Ascending aorta (tissue), 2 donors: ENCODE measurements around the gene TRIM62. TPM values are rescaled to one million over a fixed set of nuclear protein-coding genes. Genes with fewer than 3 reads are reported as not detected.

Experiments used
- DNase-seq, 2 donors: peaks; one replicate each; pipeline ENCODE4 v3.0.0-alpha.2; 2019; ENCODE audit warnings: low spot score in 2 of 2
- H3K27ac ChIP-seq, 2 donors: fragments of 200-600 bp; sonication (generic); one replicate each; pipeline ENCODE4 v1.5.1; 2016 to 2017; ENCODE audit warnings: mild to moderate bottlenecking in 1 of 2
- H3K27me3 ChIP-seq: fragments of 200-600 bp; sonication (generic); one replicate; pipeline ENCODE4 v1.5.1; 2017
- H3K36me3 ChIP-seq, 2 donors: fragments of 200-600 bp; sonication (generic); one replicate each; pipeline ENCODE4 v1.5.1; 2016
- H3K4me1 ChIP-seq, 2 donors: fragments of 200-600 bp; sonication (generic); one replicate each; pipeline ENCODE4 v1.5.1; 2016 to 2017; ENCODE audit warnings: mild to moderate bottlenecking in 1 of 2
- H3K4me3 ChIP-seq, 2 donors: fragments of 200-600 bp; sonication (generic); one replicate each; pipeline ENCODE4 v1.5.1; 2016 to 2017; ENCODE audit warnings: mild to moderate bottlenecking in 1 of 2
- H3K9me3 ChIP-seq, 2 donors: fragments of 200-600 bp; sonication (generic); one replicate each; pipeline ENCODE4 v1.5.1; 2016
- CTCF ChIP-seq, 3 experiments: fragments of 200-600 bp in 2 of 3; fragments of 450-650 bp in 1 of 3; sonication (generic) in 2 of 3; IDR thresholded peaks; one replicate each; pipeline ENCODE4 v1.5.1; 2016 to 2019; ENCODE audit warnings: antibody characterized with exemption in 3 of 3, mild to moderate bottlenecking in 1 of 3, moderate library complexity in 1 of 3
- intact Hi-C: fragments of 100-400 bp; cut with DNase I; formaldehyde crosslinking; loops from one replicate; pipeline ENCODE4 v1.15.1; 2023
- total RNA-seq: library from RNA; depleted of rRNA; stranded (reverse); fragments of >200 nt; gene quantifications from one replicate; pipeline ENCODE4 v1.1.0, GENCODE V29; 2016

TRIM62 gene
- total RNA-seq, 1 donor from 2014 or later = 18.1 TPM

- Histone ChIP-seq H3K36me3 (no peaks in the 10 kb centered on the region), H3K4me1 (peaks cover 0 to 10% of the 10 kb centered on the region in 2 donors), H3K4me3 (no peak overlapping the region), H3K9me3 (no peaks in the 10 kb centered on the region), H3K27me3 (no peaks in the 10 kb centered on the region), H3K27ac (no peak overlapping the region)
- no peak for TF ChIP-seq CTCF (IDR thresholded peaks at IDR 0.05)
- DNase-seq = peak in 1 of 2 donors; percentile 53
- intact Hi-C loops = no loop called here
These were observed 5.4 kb downstream of the TRIM62 start for GRCh38 chr1:33176362-33176850.

GRCh38 chr1:33175865-33176264, 6.0 kb downstream of the TRIM62 start:
- DNase-seq = peak in 1 of 2 donors; percentile 39
- Histone ChIP-seq H3K27ac (no peak overlapping the region), H3K36me3 (no peaks in the 10 kb centered on the region), H3K27me3 (no peaks in the 10 kb centered on the region), H3K9me3 (no peaks in the 10 kb centered on the region), H3K4me3 (no peak overlapping the region), H3K4me1 (peaks cover 0 to 7% of the 10 kb centered on the region in 2 donors)
- intact Hi-C loops = no loop called here
- TF ChIP-seq CTCF (IDR thresholded peaks at IDR 0.05) = no peak

- intact Hi-C loops = no loop called here
- no peaks in the 10 kb centered on the region for H3K27me3 ChIP-seq
These were observed 8.8 kb downstream of the TRIM62 start for GRCh38 chr1:33173091-33173490.

GRCh38 chr1:33171977-33172813, 9.6 kb downstream of the TRIM62 start:
- DNase-seq = no peak
- intact Hi-C loops = no loop called here
- H3K4me3 ChIP-seq = no peak overlapping the region
- no peaks in the 10 kb centered on the region for H3K9me3 ChIP-seq
- H3K27ac ChIP-seq = no peak overlapping the region
- no peaks in the 10 kb centered on the region for H3K27me3 ChIP-seq
- peaks cover 3 to 9% of the 10 kb centered on the region in 2 donors for H3K36me3 ChIP-seq
- H3K4me1 ChIP-seq = no peaks in the 10 kb centered on the region
- no peak for TF ChIP-seq CTCF (IDR thresholded peaks at IDR 0.05)

More at GRCh38 chr1:33173091-33173490, 8.8 kb downstream of the TRIM62 start:
- no peaks in the 10 kb centered on the region for H3K9me3 ChIP-seq
- H3K4me1 ChIP-seq = no peaks in the 10 kb centered on the region
- TF ChIP-seq CTCF (IDR thresholded peaks at IDR 0.05) = no peak
- peaks cover 0 to 7% of the 10 kb centered on the region in 2 donors for H3K36me3 ChIP-seq
- no peak overlapping the region for H3K27ac ChIP-seq
- no peak for DNase-seq
- H3K4me3 ChIP-seq = no peak overlapping the region

GRCh38 chr1:33170351-33171274, 11.2 kb downstream of the TRIM62 start:
- intact Hi-C loops = no loop called here
- no peak overlapping the region for H3K27ac ChIP-seq
- H3K36me3 ChIP-seq = peaks cover 4 to 9% of the 10 kb centered on the region in 2 donors
- H3K27me3 ChIP-seq = no peaks in the 10 kb centered on the region
- DNase-seq = no peak
- H3K4me1 ChIP-seq = no peaks in the 10 kb centered on the region
- no peaks in the 10 kb centered on the region for H3K9me3 ChIP-seq
- H3K4me3 ChIP-seq = no peak overlapping the region
- no peak for TF ChIP-seq CTCF (IDR thresholded peaks at IDR 0.05)
